ENCODE measurements around the gene SEMA3B.

GRCh38 chr3:50322115-50322385 lies 53.1 kb downstream of the SEMA3B start:
- TF ChIP-seq POLR2A (IDR thresholded peaks at IDR 0.05; ENCODE audit: low read depth, low read length) (no peak), TAF1 (IDR thresholded peaks at IDR 0.05; ENCODE audit: low read depth, low read length) (no peak), POLR2AphosphoS5 (IDR thresholded peaks at IDR 0.05; ENCODE audit: low read depth, low read length) (no peak), POU2F2 (IDR thresholded peaks at IDR 0.05; ENCODE audit: low read depth, low read length) (no peak), SPI1 (IDR thresholded peaks at IDR 0.05; ENCODE audit: low read depth, low read length) (no peak), PAX5 (IDR thresholded peaks at IDR 0.05; ENCODE audit: insufficient read depth, low read length, severe bottlenecking) (no peak)
